SU-DHL-6 (cell line): ENCODE results near the gene PRICKLE2.

Source experiments
- CTCF ChIP-seq: fragments of 200-600 bp; sonication (generic); IDR thresholded peaks from one replicate; pipeline ENCODE4 v1.5.1; 2017; ENCODE audit warnings: antibody characterized with exemption, mild to moderate bottlenecking, low read length, moderate library complexity; ENCODE audit not compliant: insufficient read depth, poor library complexity, severe bottlenecking
- EZH2phosphoT487 ChIP-seq: fragments of 200-600 bp; sonication (generic), shearing (Covaris generic); conservative IDR thresholded peaks from 2 replicates; pipeline ENCODE4 v1.6.1; 2018; ENCODE audit warnings: mild to moderate bottlenecking, antibody characterized with exemption, low read length, moderate library complexity, mixed read lengths

GRCh38 chr3:64053117-64053516 lies 172.1 kb downstream of the PRICKLE2 start:
- no peak for TF ChIP-seq CTCF
- no peak for TF ChIP-seq EZH2phosphoT487
